Upper lobe of left lung (tissue), 6 donors: ENCODE measurements around the gene RBBP9. TPM values are rescaled to one million over a fixed set of nuclear protein-coding genes. Genes with fewer than 3 reads are reported as not detected.

ENCODE experiments used
- ATAC-seq, 2 donors: fragments of 200-7000 bp; cut with Tn5 transposase; one replicate each; pipeline ENCODE4 v1.9.1; 2022; ENCODE audit warnings: mild to moderate bottlenecking in 2 of 2, moderate library complexity in 2 of 2; ENCODE audit not compliant: low FRiP score in 2 of 2
- DNase-seq, 2 donors: peaks; one replicate each; pipeline ENCODE4 v3.0.0-alpha.2; 2019 to 2020
- H3K27ac ChIP-seq, 4 donors: fragments of 200-600 bp; sonication (generic); one replicate each; pipeline ENCODE4 v1.5.1; 2016 to 2019
- H3K27me3 ChIP-seq, 4 donors: fragments of 200-600 bp; sonication (generic); one replicate each; pipeline ENCODE4 v1.5.1; 2017 to 2019
- H3K36me3 ChIP-seq, 4 donors: fragments of 200-600 bp; sonication (generic); one replicate each; pipeline ENCODE4 v1.5.1; 2016 to 2019
- H3K4me1 ChIP-seq, 4 donors: fragments of 200-600 bp; sonication (generic); one replicate each; pipeline ENCODE4 v1.5.1; 2018 to 2019
- H3K4me3 ChIP-seq, 4 donors: fragments of 200-600 bp; sonication (generic); one replicate each; pipeline ENCODE4 v1.5.1; 2017 to 2019; ENCODE audit warnings: mild to moderate bottlenecking in 2 of 4, moderate library complexity in 1 of 4
- H3K9me3 ChIP-seq, 4 donors: fragments of 200-600 bp; sonication (generic); one replicate each; pipeline ENCODE4 v1.5.1; 2018 to 2019
- EP300 ChIP-seq, 4 donors: sonication (generic); formaldehyde crosslinking; IDR thresholded peaks; one replicate each; pipeline ENCODE4 v1.5.1; 2017; ENCODE audit warnings: antibody characterized with exemption in 4 of 4, control low read depth in 2 of 4
- POLR2A ChIP-seq, 4 donors: fragments of 450-650 bp; IDR thresholded peaks; one replicate each; pipeline ENCODE4 v1.5.1; 2016 to 2017; ENCODE audit warnings: antibody characterized with exemption in 4 of 4, mild to moderate bottlenecking in 2 of 4
- POLR2AphosphoS5 ChIP-seq, 2 donors: sonication (generic); formaldehyde crosslinking; IDR thresholded peaks; one replicate each; pipeline ENCODE4 v1.5.1; 2017; ENCODE audit warnings: antibody characterized with exemption in 2 of 2
- WGBS, 2 donors: methylation state at CpG; one replicate each; pipeline ENCODE4 v1.1.5; 2017 to 2018; 5-methylcytosine and 5-hydroxymethylcytosine counted together
- total RNA-seq, 6 donors: library from RNA; depleted of rRNA in 4 of 6; stranded (reverse); fragments of >200 nt in 4 of 6; gene quantifications; one replicate each; pipeline versions ENCODE4 v1.1.0 to v1.2.1, GENCODE V29; 2016 to 2021
- TF ChIP-seq, protein P1 (sequence below), 6 experiments: fragments of 450-650 bp in 4 of 6; fragments of 200-600 bp in 2 of 6; sonication (generic) in 2 of 6; IDR thresholded peaks; one replicate each; pipeline ENCODE4 v1.5.1; 2016 to 2019; ENCODE audit warnings: antibody characterized with exemption in 6 of 6
- donor health status: DM: no; HTN: no; CAD: no; lungs with moderate emphysema.
- donor health status: DM: no; HTN: yes; CAD: no; lungs with severe emphysema.

Gene RBBP9
- total RNA-seq, 6 donors from 2014 or later = 6.9 to 32.0 (median 15.0) TPM

DNA sequence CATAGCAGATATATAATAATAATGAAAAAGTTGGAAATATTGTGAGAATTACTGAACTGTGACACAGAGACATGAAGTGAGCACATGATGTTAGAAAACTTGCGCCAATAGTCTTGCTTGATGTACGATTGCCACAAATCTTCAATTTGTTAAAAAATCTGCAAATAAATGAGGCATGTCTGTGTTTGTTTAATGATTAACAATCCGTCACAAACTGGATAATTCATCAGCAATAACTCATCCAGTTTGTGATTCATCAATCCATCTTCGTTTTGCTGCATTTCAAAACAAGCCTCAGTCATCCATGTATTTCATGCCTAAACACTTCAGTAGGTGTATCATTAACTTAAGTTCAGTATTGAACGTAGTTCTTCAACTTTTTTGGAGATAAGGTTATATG, 44.7 kb upstream of the RBBP9 start:
- ATAC-seq (no peak), DNase-seq (no peak)
- Histone ChIP-seq H3K4me1 (no peaks in the 10 kb centered on the region), H3K36me3 (peaks cover 0 to 84% (median 59%) of the 10 kb centered on the region in 4 donors), H3K9me3 (no peaks in the 10 kb centered on the region), H3K4me3 (no peak overlapping the region), H3K27me3 (no peaks in the 10 kb centered on the region), H3K27ac (no peak overlapping the region)
- 85 to 86% methylated on average over 5 of the region's 5 CpGs for WGBS, 2 donors
- TF ChIP-seq, protein P1, sequence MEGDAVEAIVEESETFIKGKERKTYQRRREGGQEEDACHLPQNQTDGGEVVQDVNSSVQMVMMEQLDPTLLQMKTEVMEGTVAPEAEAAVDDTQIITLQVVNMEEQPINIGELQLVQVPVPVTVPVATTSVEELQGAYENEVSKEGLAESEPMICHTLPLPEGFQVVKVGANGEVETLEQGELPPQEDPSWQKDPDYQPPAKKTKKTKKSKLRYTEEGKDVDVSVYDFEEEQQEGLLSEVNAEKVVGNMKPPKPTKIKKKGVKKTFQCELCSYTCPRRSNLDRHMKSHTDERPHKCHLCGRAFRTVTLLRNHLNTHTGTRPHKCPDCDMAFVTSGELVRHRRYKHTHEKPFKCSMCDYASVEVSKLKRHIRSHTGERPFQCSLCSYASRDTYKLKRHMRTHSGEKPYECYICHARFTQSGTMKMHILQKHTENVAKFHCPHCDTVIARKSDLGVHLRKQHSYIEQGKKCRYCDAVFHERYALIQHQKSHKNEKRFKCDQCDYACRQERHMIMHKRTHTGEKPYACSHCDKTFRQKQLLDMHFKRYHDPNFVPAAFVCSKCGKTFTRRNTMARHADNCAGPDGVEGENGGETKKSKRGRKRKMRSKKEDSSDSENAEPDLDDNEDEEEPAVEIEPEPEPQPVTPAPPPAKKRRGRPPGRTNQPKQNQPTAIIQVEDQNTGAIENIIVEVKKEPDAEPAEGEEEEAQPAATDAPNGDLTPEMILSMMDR (IDR thresholded peaks at IDR 0.05) = no peak
- TF ChIP-seq POLR2AphosphoS5 (IDR thresholded peaks at IDR 0.05) = no peak
- no peak for TF ChIP-seq POLR2A (IDR thresholded peaks at IDR 0.05)
- TF ChIP-seq EP300 (IDR thresholded peaks at IDR 0.05) = no peak

DNA sequence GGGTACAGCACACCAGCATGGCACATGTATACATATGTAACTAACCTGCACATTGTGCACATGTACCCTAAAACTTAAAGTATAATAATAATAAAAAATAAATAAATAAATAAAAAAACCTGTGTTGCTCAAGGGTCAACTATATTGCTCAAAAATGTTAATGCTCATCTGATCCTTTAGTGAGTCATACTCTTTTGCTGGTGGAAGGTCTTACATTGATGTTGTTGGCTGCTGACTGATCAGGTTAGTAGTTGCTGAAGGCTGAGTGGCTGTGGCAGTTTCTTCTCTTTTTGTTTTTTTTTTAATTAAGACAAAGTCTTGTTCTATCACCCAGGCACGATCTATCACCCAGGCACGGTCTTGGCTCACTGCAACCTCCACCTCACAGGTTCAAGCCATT, 40.6 kb upstream of the RBBP9 start:
- Histone ChIP-seq H3K36me3 (peaks cover 19 to 84% (median 60%) of the 10 kb centered on the region in 4 donors), H3K4me1 (no peaks in the 10 kb centered on the region), H3K27ac (no peak overlapping the region), H3K9me3 (no peaks in the 10 kb centered on the region), H3K27me3 (no peaks in the 10 kb centered on the region), H3K4me3 (no peak overlapping the region)
- ATAC-seq = no peak
- WGBS, 2 donors = 97 to 100% methylated on average over 2 of the region's 2 CpGs
- no peak for DNase-seq
- TF ChIP-seq EP300 (IDR thresholded peaks at IDR 0.05) (no peak), POLR2AphosphoS5 (IDR thresholded peaks at IDR 0.05) (no peak), POLR2A (IDR thresholded peaks at IDR 0.05) (no peak)
- TF ChIP-seq, protein P1 (IDR thresholded peaks at IDR 0.05) = no peak

DNA sequence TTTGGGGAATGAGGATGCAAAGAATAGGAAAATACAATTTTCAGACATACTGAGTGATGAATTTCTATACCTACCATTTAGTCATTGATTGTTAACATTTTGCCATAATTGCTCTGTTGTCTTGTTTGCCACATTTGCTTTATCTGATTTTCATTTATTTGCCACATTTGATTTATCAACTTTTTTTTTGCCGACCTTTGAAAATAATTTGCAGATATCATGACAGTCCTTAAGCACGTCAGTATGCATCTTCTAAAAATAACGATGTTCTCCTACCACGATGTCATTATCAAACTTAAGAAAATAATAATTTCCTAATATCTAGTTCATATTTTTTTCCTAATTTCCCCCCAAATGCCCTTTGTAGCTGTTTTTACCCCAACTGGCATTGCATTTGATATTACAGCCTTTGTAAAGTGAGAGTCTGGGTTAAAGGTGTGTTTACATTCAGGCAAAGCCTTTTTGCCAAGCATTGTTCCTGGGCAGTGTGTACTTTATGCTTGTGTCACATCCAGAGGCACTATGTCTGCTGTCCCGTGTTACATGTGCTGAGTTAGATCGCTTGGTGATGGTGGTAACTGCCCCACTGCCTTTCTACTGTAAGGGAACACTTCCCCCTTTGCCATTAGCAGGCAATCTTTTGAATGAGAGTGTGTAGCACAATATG, 37.1 kb upstream of the RBBP9 start:
- no peak for ATAC-seq
- peaks cover 32 to 96% (median 70%) of the 10 kb centered on the region in 4 donors for H3K36me3 ChIP-seq

DNA sequence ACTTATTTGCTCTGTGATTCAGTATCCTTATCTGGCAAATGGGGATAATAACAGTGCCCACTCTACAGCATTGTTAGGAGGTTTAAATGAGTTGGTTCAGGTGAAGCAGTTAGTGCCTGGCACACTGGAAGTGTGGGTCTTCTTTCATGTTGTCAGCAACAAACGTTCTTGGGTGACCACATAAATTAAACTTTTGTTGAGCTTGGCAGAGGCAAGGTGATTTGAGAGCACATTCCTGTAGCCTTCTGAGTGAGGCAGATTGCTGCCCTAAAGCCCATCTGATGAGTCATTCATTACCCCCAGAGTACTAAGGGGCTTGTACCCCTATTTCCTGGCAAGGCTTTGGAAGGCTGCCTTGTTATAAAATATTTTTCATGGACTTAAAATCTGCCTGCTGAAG, 36.5 kb upstream of the RBBP9 start:
- no peak for DNase-seq
- Histone ChIP-seq H3K27ac (no peak overlapping the region), H3K36me3 (peaks cover 32 to 98% (median 76%) of the 10 kb centered on the region in 4 donors), H3K4me3 (no peak overlapping the region), H3K9me3 (no peaks in the 10 kb centered on the region), H3K4me1 (no peaks in the 10 kb centered on the region), H3K27me3 (no peaks in the 10 kb centered on the region)
- 56 to 67% methylated on average over 1 of the region's 1 CpG for WGBS, 2 donors
- TF ChIP-seq EP300 (IDR thresholded peaks at IDR 0.05) (no peak), POLR2AphosphoS5 (IDR thresholded peaks at IDR 0.05) (no peak), POLR2A (IDR thresholded peaks at IDR 0.05) (no peak)
- TF ChIP-seq, protein P1 (IDR thresholded peaks at IDR 0.05) = no peak
- ATAC-seq = no peak

More for the DNA sequence above, 37.1 kb upstream of the RBBP9 start:
- no peak overlapping the region for H3K27ac ChIP-seq
- no peaks in the 10 kb centered on the region for H3K4me1 ChIP-seq
- H3K4me3 ChIP-seq = no peak overlapping the region
- no peaks in the 10 kb centered on the region for H3K9me3 ChIP-seq
- no peak for DNase-seq
- H3K27me3 ChIP-seq = no peaks in the 10 kb centered on the region
- TF ChIP-seq, protein P1 (IDR thresholded peaks at IDR 0.05) = no peak
- no peak for TF ChIP-seq POLR2A (IDR thresholded peaks at IDR 0.05)
- no peak for TF ChIP-seq POLR2AphosphoS5 (IDR thresholded peaks at IDR 0.05)
- no peak for TF ChIP-seq EP300 (IDR thresholded peaks at IDR 0.05)
- WGBS, 2 donors = 84 to 85% methylated on average over 6 of the region's 6 CpGs

DNA sequence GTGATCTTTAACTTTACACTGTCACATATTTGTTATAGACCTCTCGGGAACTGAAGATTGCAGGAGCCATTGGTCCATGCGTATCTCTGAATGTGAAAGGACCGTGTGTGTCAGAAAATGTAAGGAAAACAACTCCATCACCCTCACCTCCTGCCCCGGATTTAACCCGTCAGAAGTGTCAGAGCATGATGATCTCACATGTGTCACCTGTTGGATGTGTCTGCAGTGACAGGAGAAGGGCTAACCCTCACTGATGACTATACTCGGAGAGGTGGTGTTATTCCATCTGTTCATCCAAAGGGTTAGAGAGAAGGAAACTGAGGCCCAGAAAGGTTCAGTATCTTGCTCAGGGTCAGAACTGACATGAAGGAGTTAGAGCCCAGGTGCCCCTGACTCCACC, 35.6 kb upstream of the RBBP9 start:
- WGBS, 2 donors = 91 to 98% methylated on average over 6 of the region's 6 CpGs
- Histone ChIP-seq H3K36me3 (peaks cover 38 to 98% (median 81%) of the 10 kb centered on the region in 4 donors), H3K4me1 (no peaks in the 10 kb centered on the region), H3K9me3 (no peaks in the 10 kb centered on the region), H3K27me3 (no peaks in the 10 kb centered on the region), H3K4me3 (no peak overlapping the region), H3K27ac (no peak overlapping the region)
- ATAC-seq = no peak
- no peak for TF ChIP-seq POLR2AphosphoS5 (IDR thresholded peaks at IDR 0.05)
- TF ChIP-seq, protein P1 (IDR thresholded peaks at IDR 0.05) = no peak
- no peak for TF ChIP-seq POLR2A (IDR thresholded peaks at IDR 0.05)
- TF ChIP-seq EP300 (IDR thresholded peaks at IDR 0.05) = no peak
- DNase-seq = no peak
